ENCODE measurements around the gene PAPSS2. TPM values are rescaled to one million over a fixed set of nuclear protein-coding genes. Genes with fewer than 3 reads are reported as not detected.

PAPSS2 gene
- total RNA-seq, 2 experiments from 2014 or later, result not detected

DNA sequence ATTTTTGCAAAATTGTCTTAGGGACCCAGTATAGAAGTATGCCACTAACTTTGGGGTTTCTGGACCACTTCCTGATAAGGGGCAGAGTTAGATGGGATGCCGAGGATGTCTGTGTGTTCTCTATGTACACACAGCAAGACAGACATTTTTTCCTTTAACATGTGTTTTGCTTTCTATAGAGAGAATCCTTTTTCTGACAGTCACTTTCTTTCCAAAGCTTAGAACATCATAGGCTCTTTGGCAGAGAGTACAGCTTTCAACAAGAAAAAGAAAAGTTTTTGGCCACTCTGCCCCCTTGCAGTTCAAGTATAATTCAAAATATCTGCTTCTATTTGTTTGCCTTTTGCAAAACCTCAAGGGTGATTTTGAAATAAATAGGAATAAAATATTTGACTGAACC lies 44.1 kb downstream of the PAPSS2 start:
- TF ChIP-seq, protein P1, sequence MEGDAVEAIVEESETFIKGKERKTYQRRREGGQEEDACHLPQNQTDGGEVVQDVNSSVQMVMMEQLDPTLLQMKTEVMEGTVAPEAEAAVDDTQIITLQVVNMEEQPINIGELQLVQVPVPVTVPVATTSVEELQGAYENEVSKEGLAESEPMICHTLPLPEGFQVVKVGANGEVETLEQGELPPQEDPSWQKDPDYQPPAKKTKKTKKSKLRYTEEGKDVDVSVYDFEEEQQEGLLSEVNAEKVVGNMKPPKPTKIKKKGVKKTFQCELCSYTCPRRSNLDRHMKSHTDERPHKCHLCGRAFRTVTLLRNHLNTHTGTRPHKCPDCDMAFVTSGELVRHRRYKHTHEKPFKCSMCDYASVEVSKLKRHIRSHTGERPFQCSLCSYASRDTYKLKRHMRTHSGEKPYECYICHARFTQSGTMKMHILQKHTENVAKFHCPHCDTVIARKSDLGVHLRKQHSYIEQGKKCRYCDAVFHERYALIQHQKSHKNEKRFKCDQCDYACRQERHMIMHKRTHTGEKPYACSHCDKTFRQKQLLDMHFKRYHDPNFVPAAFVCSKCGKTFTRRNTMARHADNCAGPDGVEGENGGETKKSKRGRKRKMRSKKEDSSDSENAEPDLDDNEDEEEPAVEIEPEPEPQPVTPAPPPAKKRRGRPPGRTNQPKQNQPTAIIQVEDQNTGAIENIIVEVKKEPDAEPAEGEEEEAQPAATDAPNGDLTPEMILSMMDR (conservative IDR thresholded peaks at IDR 0.05; ENCODE audit: low read length), result no peak
- TF ChIP-seq EZH2phosphoT487 (IDR thresholded peaks at IDR 0.05; ENCODE audit: borderline replicate concordance, low read depth, low read length), result no peak
- no peak overlapping the region for H2AFZ ChIP-seq (ENCODE audit: low read length)
- no TSS peak for BruUV-seq (replicated peaks)
- H4K20me1 ChIP-seq (ENCODE audit: insufficient read depth, low read length), result no peaks in the 10 kb centered on the region
- ChIA-PET CTCF (ENCODE audit: unreplicated experiment) (no interaction called here), POLR2A (interaction anchor here (1.0 kb wide), 1 partner anchor 7 kb away, joined by 3 read pairs; no protein-coding TSS in a partner anchor)
- no peaks in the 10 kb centered on the region; the same call in 1 of the 2 replicates for H3K9me2 ChIP-seq (ENCODE audit: insufficient read depth, low read length)
- no peaks in the 10 kb centered on the region for H3K4me1 ChIP-seq (ENCODE audit: insufficient read depth, low read length, poor library complexity, severe bottlenecking)
- intact Hi-C loops (cut with micrococcal nuclease; ENCODE audit: unreplicated experiment), result no loop called here
- H3K27ac ChIP-seq (ENCODE audit: low read depth, low read length, poor library complexity, severe bottlenecking), result no peak overlapping the region
- no peaks in the 10 kb centered on the region for H3K36me3 ChIP-seq (ENCODE audit: insufficient read depth, low read length)
- H3K9me3 ChIP-seq (ENCODE audit: low read length), result no peaks in the 10 kb centered on the region
- H3K79me2 ChIP-seq (ENCODE audit: insufficient read depth, low read depth, low read length), result no peaks in the 10 kb centered on the region
- no peak for DNase-seq (ENCODE audit: low spot score)
- H3K4me3 ChIP-seq (ENCODE audit: low read depth, low read length, poor library complexity, severe bottlenecking), result no peak overlapping the region
- no peak overlapping the region for H3K4me2 ChIP-seq (ENCODE audit: low read length)

DNA sequence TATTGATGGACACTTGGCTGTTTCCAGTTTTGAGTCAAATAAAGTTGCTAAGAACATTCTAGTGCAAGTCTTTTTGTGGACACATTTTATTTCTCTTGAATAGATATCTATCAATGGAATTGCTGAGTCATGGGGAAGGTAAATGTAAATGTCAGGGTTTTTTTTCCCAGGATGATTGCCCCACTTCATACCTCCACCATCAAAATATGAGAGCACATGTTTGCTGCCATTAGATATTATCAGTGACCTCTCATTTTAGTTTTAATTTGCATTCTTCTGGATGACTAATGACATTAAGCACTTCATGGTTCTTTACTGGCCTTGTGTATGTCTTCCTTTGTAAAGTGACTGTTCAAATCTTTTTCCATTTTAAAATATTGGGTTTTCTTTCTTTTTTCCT lies 45.7 kb downstream of the PAPSS2 start:
- H3K4me2 ChIP-seq (ENCODE audit: low read length), result no peak overlapping the region
- TF ChIP-seq, protein P1 (conservative IDR thresholded peaks at IDR 0.05; ENCODE audit: low read length), result no peak
- TF ChIP-seq EZH2phosphoT487 (IDR thresholded peaks at IDR 0.05; ENCODE audit: borderline replicate concordance, low read depth, low read length), result no peak
- no TSS peak for BruUV-seq (replicated peaks)
- H4K20me1 ChIP-seq (ENCODE audit: insufficient read depth, low read length), result no peaks in the 10 kb centered on the region
- no peaks in the 10 kb centered on the region for H3K79me2 ChIP-seq (ENCODE audit: insufficient read depth, low read depth, low read length)
- ChIA-PET POLR2A (no interaction called here), CTCF (ENCODE audit: unreplicated experiment) (no interaction called here)
- no peak for DNase-seq (ENCODE audit: low spot score)
- H2AFZ ChIP-seq (ENCODE audit: low read length), result no peak overlapping the region
- H3K9me3 ChIP-seq (ENCODE audit: low read length), result no peaks in the 10 kb centered on the region
- H3K27ac ChIP-seq (ENCODE audit: low read depth, low read length, poor library complexity, severe bottlenecking), result no peak overlapping the region
- intact Hi-C loops (cut with micrococcal nuclease; ENCODE audit: unreplicated experiment), result no loop called here
- no peaks in the 10 kb centered on the region for H3K4me1 ChIP-seq (ENCODE audit: insufficient read depth, low read length, poor library complexity, severe bottlenecking)
- no peaks in the 10 kb centered on the region; the same call in 1 of the 2 replicates for H3K9me2 ChIP-seq (ENCODE audit: insufficient read depth, low read length)
- H3K36me3 ChIP-seq (ENCODE audit: insufficient read depth, low read length), result no peaks in the 10 kb centered on the region
- H3K4me3 ChIP-seq (ENCODE audit: low read depth, low read length, poor library complexity, severe bottlenecking), result no peak overlapping the region

DNA sequence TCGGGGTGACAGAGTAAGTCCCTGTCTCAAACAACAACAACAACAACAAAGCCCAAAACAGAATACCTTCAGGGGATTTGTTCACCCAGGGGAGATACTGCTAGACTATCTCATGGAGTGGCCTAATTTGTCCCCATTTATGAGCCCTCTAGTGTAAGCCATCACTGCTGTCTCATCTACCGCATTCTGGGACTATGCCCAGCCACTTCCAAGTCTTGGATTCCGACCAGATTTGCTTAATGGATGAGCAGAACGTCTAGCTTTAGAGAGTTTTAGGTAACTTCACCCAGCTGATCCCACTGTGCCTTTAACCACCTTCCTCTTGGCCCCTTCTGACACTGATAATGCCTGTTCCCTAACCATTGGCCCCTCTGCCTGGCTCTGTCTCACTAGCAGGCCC lies 47.1 kb downstream of the PAPSS2 start:
- Histone ChIP-seq H3K4me3 (ENCODE audit: low read depth, low read length, poor library complexity, severe bottlenecking) (no peak overlapping the region), H2AFZ (ENCODE audit: low read length) (no peak overlapping the region; the same call in 1 of the 2 replicates), H3K36me3 (ENCODE audit: insufficient read depth, low read length) (no peaks in the 10 kb centered on the region), H3K9me2 (ENCODE audit: insufficient read depth, low read length) (no peaks in the 10 kb centered on the region; the same call in 1 of the 2 replicates), H3K4me2 (ENCODE audit: low read length) (no peak overlapping the region), H3K4me1 (ENCODE audit: insufficient read depth, low read length, poor library complexity, severe bottlenecking) (no peaks in the 10 kb centered on the region), H3K79me2 (ENCODE audit: insufficient read depth, low read depth, low read length) (no peaks in the 10 kb centered on the region), H4K20me1 (ENCODE audit: insufficient read depth, low read length) (no peaks in the 10 kb centered on the region), H3K9me3 (ENCODE audit: low read length) (no peaks in the 10 kb centered on the region), H3K27ac (ENCODE audit: low read depth, low read length, poor library complexity, severe bottlenecking) (no peak overlapping the region)
- CTCF ChIA-PET (ENCODE audit: unreplicated experiment), result no interaction called here
- BruUV-seq (replicated peaks), result no TSS peak
- DNase-seq (ENCODE audit: low spot score), result no peak
- intact Hi-C loops (cut with micrococcal nuclease; ENCODE audit: unreplicated experiment), result no loop called here
- POLR2A ChIA-PET, result interaction anchor here (0.7 kb wide), 1 partner anchor 31 kb away, joined by 5 read pairs; no protein-coding TSS in a partner anchor
- TF ChIP-seq, protein P1 (conservative IDR thresholded peaks at IDR 0.05; ENCODE audit: low read length), result no peak
- no peak for TF ChIP-seq EZH2phosphoT487 (IDR thresholded peaks at IDR 0.05; ENCODE audit: borderline replicate concordance, low read depth, low read length)
